Epithelial cell of proximal tubule (primary cell): ENCODE measurements around the gene FBXW5. TPM values are rescaled to one million over a fixed set of nuclear protein-coding genes. Genes with fewer than 3 reads are reported as not detected.

Source experiments
- DNase-seq: peaks from one replicate; pipeline ENCODE4 v3.0.0-alpha.2; 2011; ENCODE audit warnings: low read depth
- H3K4me3 ChIP-seq: 2 replicates; pipeline ENCODE4 v1.5.1; 2011; ENCODE audit warnings: low read depth, mild to moderate bottlenecking, low read length
- CTCF ChIP-seq: conservative IDR thresholded peaks from 2 replicates; pipeline ENCODE4 v1.5.1; 2012; ENCODE audit warnings: low read depth, mild to moderate bottlenecking, low read length
- total RNA-seq: library from RNA; depleted of rRNA; stranded (reverse); fragments of >200 nt; gene quantifications from 2 replicates; pipeline ENCODE4 v1.2.3, GENCODE V29; 2015

FBXW5 gene
- 124 and 149 TPM in 2 replicates for total RNA-seq

DNA sequence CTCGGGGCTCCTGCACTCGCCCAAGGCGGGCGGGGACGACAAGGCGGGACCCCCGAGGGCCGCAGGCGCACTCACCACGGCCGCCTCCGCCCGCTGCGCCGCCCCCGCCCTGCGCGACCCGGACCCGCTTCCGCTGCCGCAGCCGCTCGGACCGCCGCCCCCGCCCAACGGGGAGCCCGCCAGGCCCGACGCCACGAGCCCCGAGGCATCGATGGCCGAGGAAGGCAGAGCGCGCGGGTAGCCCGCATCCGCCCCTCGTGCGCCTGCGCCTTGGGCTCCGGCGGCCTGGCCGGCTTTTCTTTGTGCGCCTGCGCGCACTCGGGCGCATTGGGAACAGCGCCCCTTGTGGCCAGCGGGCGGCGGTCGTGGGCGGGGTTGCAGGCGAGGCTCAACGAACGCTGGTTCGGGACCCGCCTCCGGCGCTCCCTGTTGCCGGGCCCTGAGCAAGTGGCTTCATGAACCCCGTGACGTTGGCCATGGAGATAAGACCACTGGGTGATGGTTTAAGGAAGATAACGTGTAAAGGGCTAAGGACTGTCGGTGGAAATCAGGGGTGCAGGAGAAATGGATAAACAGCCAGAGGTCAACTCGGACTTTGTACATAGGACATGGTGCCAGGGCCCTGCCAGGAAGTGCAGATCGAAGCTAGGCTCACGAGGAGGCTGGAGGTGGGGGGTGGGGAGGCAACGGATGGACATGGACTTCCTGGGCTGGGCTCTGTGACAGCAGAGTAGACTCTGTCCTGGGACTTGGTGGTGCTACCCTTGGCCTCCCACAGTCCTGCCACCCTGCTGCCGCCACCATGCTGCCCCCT is at the start of gene FBXW5, which contains the start of gene C8G:
Gene FBXW5, minus strand, starts transcription at position 220 of the 814 bp plus-strand sequence. CDS start 655 bp downstream, outside the sequence.
Gene C8G, plus strand, starts transcription at position 725 of the 814 bp plus-strand sequence. Its CDS starts 78 bp downstream, at position 803.
- peak within 1 kb of the TSS; percentile 91 for H3K4me3 ChIP-seq
- TF ChIP-seq CTCF, result peak; percentile 82
- DNase-seq, result no peak

- no peak for TF ChIP-seq CTCF
- no peak for DNase-seq
- H3K4me3 ChIP-seq, result peak overlapping the region; percentile 84
Observed at GRCh38 chr9:136992819-136993369, 48.4 kb upstream of the FBXW5 start.

DNA sequence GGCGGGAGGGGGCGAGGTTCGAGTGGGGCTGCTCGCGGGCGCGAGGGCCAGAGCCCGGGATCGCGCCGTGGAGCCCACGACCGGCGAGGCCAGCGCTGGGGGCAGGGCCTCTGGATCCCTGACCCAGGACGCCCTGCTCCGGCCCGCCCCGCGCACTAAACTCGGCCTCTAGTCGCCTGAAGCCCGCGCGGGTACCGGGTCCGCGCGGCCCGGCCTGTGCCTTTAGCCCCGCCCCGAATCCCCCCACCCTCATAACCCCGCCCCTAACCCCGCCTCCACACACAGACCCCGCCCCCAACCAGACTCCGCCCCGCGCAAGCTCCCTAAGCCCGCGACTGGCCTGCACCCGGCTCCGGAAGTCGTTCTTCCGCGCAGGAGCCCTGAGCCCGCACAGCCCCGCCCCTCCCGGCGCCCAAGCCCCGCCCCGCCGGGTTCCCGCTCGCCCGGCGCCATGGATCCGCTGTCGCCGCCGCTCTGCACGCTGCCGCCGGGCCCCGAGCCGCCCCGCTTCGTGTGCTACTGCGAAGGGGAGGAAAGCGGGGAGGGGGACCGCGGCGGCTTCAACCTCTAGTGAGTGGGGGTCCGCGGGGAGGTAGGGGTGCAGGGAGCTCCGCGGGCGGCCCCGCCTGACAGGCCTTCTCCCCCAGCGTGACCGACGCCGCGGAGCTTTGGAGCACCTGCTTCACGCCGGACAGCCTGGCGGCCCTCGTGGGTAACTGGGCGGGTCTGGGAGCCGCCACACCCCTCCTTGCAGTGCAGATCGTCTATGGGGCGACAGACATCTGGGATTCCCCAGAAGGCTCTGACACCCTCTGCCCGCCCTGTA is 47.7 kb upstream of the FBXW5 start, which contains the start of gene PAXX:
Gene PAXX, plus strand, starts transcription at position 430 of the 826 bp plus-strand sequence. Its CDS starts 22 bp downstream, at position 452.
- peak; percentile 23 for DNase-seq
- TF ChIP-seq CTCF, result no peak
- H3K4me3 ChIP-seq, result peak within 1 kb of the TSS; percentile 84

GRCh38 chr9:136990242-136990911 is 45.8 kb upstream of the FBXW5 start:
- H3K4me3 ChIP-seq, result no peak overlapping the region
- DNase-seq, result no peak
- no peak for TF ChIP-seq CTCF

DNA sequence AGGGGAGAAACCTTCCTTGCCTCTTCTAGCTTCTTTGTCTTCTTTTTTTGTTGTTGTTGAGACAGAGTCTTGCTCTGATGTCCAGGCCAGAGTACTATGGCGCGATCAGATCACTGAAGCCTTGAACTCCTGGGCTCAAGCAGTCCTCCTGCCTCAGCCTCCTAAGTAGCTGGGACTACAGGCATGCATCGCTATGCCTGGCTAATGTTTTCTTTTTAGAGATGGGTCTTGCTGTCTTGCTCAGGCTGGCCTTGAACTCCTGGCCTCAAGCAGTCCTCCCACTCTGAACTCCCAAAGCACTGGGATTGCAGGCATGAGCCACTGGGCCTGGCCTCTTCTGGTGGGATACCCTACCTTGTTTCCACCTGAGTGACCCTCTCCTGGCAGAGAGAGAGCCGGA is 44.3 kb upstream of the FBXW5 start:
- H3K4me3 ChIP-seq, result no peak overlapping the region
- no peak for TF ChIP-seq CTCF
- no peak for DNase-seq

GRCh38 chr9:136985853-136986252 is 41.3 kb upstream of the FBXW5 start:
- no peak for DNase-seq
- no peak for TF ChIP-seq CTCF
- H3K4me3 ChIP-seq, result no peak overlapping the region
